Transverse colon (tissue), 4 donors: ENCODE data around the gene ADH6. TPM values are rescaled to one million over a fixed set of nuclear protein-coding genes. Genes with fewer than 3 reads are reported as not detected.
A peak's percentile ranks its signal among the peaks of the same experiment; 100 is the strongest.

Source experiments
- DNase-seq: peaks from one replicate; pipeline ENCODE4 v3.0.0-alpha.2; 2019
- H3K27ac ChIP-seq, 4 donors: fragments of 200-600 bp; sonication (generic); 2 replicates each; pipeline ENCODE4 v1.5.1; 2016 to 2018; ENCODE audit warnings: inconsistent platforms in 4 of 4
- H3K27me3 ChIP-seq: fragments of 200-600 bp; sonication (generic); 2 replicates; pipeline ENCODE4 v1.5.1; 2017; ENCODE audit warnings: inconsistent platforms
- H3K36me3 ChIP-seq, 4 donors: fragments of 200-600 bp; sonication (generic); 2 replicates each; pipeline ENCODE4 v1.5.1; 2017 to 2019; ENCODE audit warnings: inconsistent platforms in 4 of 4
- H3K4me1 ChIP-seq, 4 donors: fragments of 200-600 bp; sonication (generic); 2 replicates each; pipeline ENCODE4 v1.5.1; 2017 to 2020; ENCODE audit warnings: inconsistent platforms in 4 of 4
- H3K4me3 ChIP-seq, 4 donors: fragments of 200-600 bp; sonication (generic); 1 replicate in 1 of 4; 2 replicates in 3 of 4; pipeline versions ENCODE4 v1.5.1 to v1.6.1; 2017 to 2019; ENCODE audit warnings: inconsistent platforms in 4 of 4
- H3K9me3 ChIP-seq, 2 donors: fragments of 200-600 bp; sonication (generic); 2 replicates each; pipeline ENCODE4 v1.5.1; 2017 to 2019; ENCODE audit warnings: inconsistent platforms in 2 of 2
- CTCF ChIP-seq, 5 experiments: fragments of 200-600 bp in 3 of 5; fragments of 450-650 bp in 2 of 5; sonication (generic) in 3 of 5; IDR thresholded peaks; 1 replicate in 2 of 5; 2 replicates in 3 of 5; pipeline ENCODE4 v1.5.1; 2016 to 2017; ENCODE audit warnings: antibody characterized with exemption in 5 of 5, inconsistent platforms in 3 of 5, mild to moderate bottlenecking in 2 of 5, moderate library complexity in 1 of 5
- EP300 ChIP-seq: sonication (generic); formaldehyde crosslinking; IDR thresholded peaks from one replicate; pipeline ENCODE4 v1.6.1; 2017; ENCODE audit warnings: antibody characterized with exemption, low read depth
- POLR2A ChIP-seq: fragments of 450-650 bp; IDR thresholded peaks from one replicate; pipeline ENCODE4 v1.6.1; 2016; ENCODE audit warnings: antibody characterized with exemption, mild to moderate bottlenecking, moderate library complexity
- POLR2AphosphoS5 ChIP-seq, 3 donors: sonication (generic); formaldehyde crosslinking; IDR thresholded peaks; one replicate each; pipeline ENCODE4 v1.6.1; 2016; ENCODE audit warnings: antibody characterized with exemption in 3 of 3
- WGBS, 2 donors: methylation state at CpG; one replicate each; pipeline ENCODE4 v1.1.5; 2018; ENCODE audit warnings: low coverage in 1 of 2; 5-methylcytosine and 5-hydroxymethylcytosine counted together
- in situ Hi-C, 4 donors: fragments of 200-750 bp; cut with MboI; loops; one replicate each; pipeline versions ENCODE4 v1.15.0 to v1.15.1; 2017; ENCODE audit warnings: low sequenced_read_pairs in 3 of 4, low pct_ligation_motif_present in 1 of 4, low pct_unique_long_range_greater_than_20kb in 1 of 4
- intact Hi-C: fragments of 100-400 bp; cut with DNase I; formaldehyde crosslinking; loops from one replicate; pipeline ENCODE4 v1.15.1; 2023; ENCODE audit warnings: low total_unique reads
- total RNA-seq, 4 donors: library from RNA; depleted of rRNA; stranded (reverse); fragments of >200 nt; gene quantifications; one replicate each; pipeline ENCODE4 v1.1.0, GENCODE V29; 2016

Gene ADH6
- total RNA-seq, 4 donors from 2014 or later, result 2.0 to 15.2 (median 8.6) TPM

DNA sequence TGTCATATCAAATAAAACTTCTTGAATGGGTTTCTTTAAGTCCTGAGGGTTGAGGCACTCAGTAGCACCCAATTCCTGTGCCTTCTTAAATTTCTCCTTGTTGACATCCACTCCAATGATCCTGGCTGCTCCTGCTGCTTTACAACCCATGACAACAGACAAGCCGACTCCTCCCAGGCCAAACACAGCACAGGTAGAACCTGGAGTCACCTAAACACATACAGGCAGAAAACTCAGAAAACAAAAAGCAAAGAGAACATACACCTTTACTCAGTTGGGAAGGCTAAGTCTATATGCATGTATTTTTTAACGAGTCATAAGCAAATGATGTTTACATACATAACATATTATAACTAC, 10.3 kb downstream of the ADH6 start:
- WGBS, 2 donors, result 44 to 53% methylated on average over 1 to 2 of the region's 2 CpGs
- in situ Hi-C loops, result loop anchor here in 2 of 4 donors (10.0 kb wide), 1 partner anchor 196 kb away; no protein-coding TSS in a partner anchor
- no peak for TF ChIP-seq POLR2AphosphoS5 (IDR thresholded peaks at IDR 0.05)
- no peak for TF ChIP-seq CTCF (IDR thresholded peaks at IDR 0.05)
- TF ChIP-seq EP300, result no peak
- no peak for TF ChIP-seq POLR2A
- Histone ChIP-seq H3K27ac (peak overlapping the region in 1 of 4 donors; percentile 1), H3K4me1 (peaks cover 0 to 24% (median 12%) of the 10 kb centered on the region in 4 donors), H3K4me3 (no peak overlapping the region), H3K27me3 (no peaks in the 10 kb centered on the region), H3K36me3 (no peaks in the 10 kb centered on the region), H3K9me3 (no peaks in the 10 kb centered on the region)
- no peak for DNase-seq
- intact Hi-C loops, result loop anchor here (10.0 kb wide), 1 partner anchor 196 kb away; no protein-coding TSS in a partner anchor

DNA sequence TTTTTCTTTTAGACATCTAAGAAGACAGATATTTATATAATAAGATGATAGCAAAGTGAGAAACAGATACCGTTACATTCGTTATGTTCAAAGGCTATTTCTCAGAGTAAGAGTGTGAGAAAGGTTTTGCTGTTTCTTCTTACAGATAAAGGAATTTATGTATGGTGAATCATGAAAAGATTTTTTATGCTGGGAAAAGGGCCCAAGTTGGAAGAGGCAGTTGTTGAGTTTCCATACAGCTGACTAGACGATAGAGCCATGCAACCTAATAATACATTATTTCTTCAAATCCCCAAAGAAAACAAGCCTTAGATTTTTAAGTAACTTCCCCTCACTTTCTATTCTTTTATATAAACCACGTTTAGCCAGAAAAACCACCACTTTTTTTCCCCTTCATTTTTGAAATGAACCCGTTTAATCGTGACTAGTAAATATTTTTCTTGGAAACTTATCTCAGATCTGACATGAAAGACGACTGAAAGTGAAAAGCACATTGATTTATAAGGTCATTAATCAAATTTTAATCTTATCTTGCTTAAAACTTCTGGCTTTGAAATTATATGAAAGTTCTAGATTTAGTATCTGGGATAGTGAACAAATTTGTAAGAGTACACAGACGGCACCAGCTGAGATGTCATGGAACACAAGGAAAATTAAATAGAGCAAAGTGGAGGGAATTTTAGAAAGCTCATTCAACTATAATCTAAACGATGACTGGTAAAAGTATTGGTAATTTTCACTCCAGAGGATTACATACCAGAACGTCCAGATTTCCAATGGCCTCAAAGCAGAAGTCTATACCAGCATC, 10.9 kb downstream of the ADH6 start:
- H3K36me3 ChIP-seq, result no peaks in the 10 kb centered on the region
- intact Hi-C loops, result loop anchor here (10.0 kb wide), 1 partner anchor 197 kb away; no protein-coding TSS in a partner anchor
- in situ Hi-C loops, result loop anchor here in 2 of 4 donors (10.0 kb wide), 1 partner anchor 197 kb away; no protein-coding TSS in a partner anchor
- 53 to 56% methylated on average over 10 of the region's 10 CpGs for WGBS, 2 donors
- TF ChIP-seq POLR2AphosphoS5 (IDR thresholded peaks at IDR 0.05) (no peak), CTCF (IDR thresholded peaks at IDR 0.05) (no peak), EP300 (no peak), POLR2A (no peak)
- no peak for DNase-seq
- H3K27ac ChIP-seq, result peak overlapping the region in 1 of 4 donors; percentile 1
- no peaks in the 10 kb centered on the region for H3K27me3 ChIP-seq
- no peak overlapping the region for H3K4me3 ChIP-seq
- no peaks in the 10 kb centered on the region for H3K9me3 ChIP-seq
- H3K4me1 ChIP-seq, result peaks cover 0 to 26% (median 12%) of the 10 kb centered on the region in 4 donors

GRCh38 chr4:99207069-99207743, 11.8 kb downstream of the ADH6 start:
- H3K4me3 ChIP-seq, result no peak overlapping the region
- no peaks in the 10 kb centered on the region for H3K27me3 ChIP-seq
- no peak for DNase-seq
- TF ChIP-seq CTCF (IDR thresholded peaks at IDR 0.05) (no peak), POLR2AphosphoS5 (IDR thresholded peaks at IDR 0.05) (no peak), POLR2A (no peak), EP300 (no peak)
- no peaks in the 10 kb centered on the region for H3K36me3 ChIP-seq
- no peak overlapping the region for H3K27ac ChIP-seq
- peaks cover 1 to 35% (median 16%) of the 10 kb centered on the region in 4 donors for H3K4me1 ChIP-seq
- intact Hi-C loops (loop anchor here (10.0 kb wide), 1 partner anchor 198 kb away; no protein-coding TSS in a partner anchor), in situ Hi-C loops (loop anchor here in 2 of 4 donors (10.0 kb wide), 1 partner anchor 198 kb away; no protein-coding TSS in a partner anchor)
- H3K9me3 ChIP-seq, result no peaks in the 10 kb centered on the region
- WGBS, 2 donors, result 75 to 76% methylated on average over 4 of the region's 4 CpGs
